T-helper 1 cell (primary cell): ENCODE measurements around the gene PTGIS.
A peak's percentile ranks its signal among the peaks of the same experiment; 100 is the strongest.

Experiments
- DNase-seq, 5 donors: peaks; one replicate each; pipeline ENCODE4 v3.0.0-alpha.2; 2012 to 2020

Gene PTGIS

DNA sequence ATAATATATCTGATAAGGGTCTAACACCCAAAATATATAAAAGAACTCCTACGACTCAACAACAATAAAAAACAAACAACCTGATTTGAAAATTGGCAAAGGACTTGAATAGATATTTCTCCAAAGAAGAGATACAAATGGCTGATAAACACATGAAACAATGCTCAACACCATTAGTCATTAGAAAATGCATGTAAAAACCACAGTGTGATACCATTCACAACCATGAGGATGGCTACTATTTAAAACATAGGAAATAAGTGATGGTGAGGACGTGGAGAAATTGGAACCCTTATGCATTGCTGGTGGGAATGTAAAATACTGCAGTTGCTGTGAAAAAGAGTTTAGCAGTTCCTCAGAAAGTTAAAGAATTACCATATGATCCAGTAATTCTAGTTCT, 41.4 kb downstream of the PTGIS start:
- no peak for DNase-seq

DNA sequence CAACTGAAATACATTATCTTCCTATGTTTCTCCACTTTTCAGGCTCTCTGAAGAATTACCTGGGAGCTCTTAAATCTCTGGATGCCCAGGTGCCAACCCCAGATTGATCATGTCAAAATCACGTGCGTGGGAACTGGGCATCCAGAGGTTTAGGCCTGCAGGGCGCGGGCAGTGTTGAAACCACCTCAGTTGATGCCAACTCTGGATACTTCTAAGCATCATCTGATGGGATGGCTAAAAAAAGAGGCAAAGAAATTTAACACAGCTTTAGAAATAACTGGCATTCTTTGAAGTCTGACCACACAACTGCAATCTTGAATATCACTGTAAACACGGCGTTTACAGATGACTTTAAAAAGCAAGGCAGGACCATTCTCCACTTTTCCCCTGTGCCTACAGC, 41.9 kb downstream of the PTGIS start:
- no peak for DNase-seq

DNA sequence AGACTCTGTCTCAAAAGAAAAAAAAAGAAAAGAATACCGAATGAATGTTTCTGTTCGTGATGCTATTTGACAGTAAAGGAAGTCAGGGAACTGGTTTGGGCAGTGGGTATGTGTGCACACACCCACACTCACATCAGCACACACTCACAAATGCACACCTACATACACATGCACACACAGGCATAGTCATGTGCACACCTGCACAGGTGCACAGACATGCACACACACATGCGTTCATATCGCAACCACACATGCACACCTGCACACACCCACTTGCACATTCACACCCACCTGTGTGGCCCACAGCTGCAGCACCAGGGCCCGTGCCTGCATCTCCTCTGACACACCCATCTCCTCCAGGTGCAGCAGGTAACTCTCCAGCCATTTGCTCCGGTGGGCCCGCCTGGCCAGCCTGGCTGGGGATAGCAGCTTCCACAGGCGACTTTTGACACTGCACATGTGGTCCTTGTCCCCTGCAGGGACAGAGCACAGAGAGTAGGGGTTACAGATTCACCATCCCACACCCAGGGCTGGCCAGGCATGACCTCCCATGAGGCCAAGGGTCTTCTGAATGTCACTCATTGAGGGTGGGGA, 44.1 kb downstream of the PTGIS start:
- DNase-seq: no peak

DNA sequence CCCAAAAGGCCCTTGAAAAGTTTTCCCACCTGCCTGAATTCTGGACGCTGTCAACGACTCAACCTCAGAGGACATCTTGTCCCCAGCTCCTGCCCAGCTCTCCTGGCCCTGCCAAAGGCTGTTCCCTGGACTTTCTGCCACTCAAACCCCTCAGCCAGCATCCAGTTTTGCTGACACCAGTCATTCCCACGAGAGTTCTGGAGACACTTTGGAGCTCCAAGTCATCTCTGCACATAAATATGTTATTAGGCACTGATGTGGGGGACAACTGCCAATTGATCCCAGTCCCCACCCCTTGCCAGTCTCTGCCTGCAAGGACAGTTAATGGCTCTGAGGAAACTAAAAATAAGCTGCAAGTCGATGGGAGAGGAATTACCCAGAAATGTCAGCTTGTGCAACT, 46.6 kb downstream of the PTGIS start:
- no peak for DNase-seq

DNA sequence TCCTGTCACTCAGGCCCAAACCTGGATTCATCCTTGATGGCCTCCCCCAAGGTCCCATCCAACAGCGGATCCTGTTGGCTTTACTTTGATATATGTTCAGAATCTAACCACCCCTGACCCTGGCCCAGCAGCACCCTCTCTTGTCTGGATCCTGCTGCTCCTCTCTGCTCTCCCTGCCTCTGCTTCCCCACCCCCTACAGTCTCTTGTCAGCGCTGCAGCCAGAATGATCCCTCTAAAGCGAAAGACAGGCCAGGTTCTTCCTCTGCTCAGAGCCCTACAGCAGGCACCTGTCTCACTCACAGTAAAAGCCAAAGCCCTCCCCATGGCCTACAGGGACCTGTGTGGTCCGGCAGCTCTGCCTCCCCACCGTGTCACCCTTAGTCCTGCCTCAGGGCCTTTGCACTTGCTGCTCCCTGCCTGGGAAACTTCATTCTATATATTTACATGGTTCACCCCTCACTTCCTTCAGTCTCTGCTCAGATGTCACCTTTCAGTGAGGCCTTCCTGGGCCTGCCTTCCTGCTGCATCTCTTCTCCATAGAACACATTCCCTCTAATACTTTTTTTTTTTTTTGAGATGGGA, 48.1 kb downstream of the PTGIS start:
- no peak for DNase-seq

DNA sequence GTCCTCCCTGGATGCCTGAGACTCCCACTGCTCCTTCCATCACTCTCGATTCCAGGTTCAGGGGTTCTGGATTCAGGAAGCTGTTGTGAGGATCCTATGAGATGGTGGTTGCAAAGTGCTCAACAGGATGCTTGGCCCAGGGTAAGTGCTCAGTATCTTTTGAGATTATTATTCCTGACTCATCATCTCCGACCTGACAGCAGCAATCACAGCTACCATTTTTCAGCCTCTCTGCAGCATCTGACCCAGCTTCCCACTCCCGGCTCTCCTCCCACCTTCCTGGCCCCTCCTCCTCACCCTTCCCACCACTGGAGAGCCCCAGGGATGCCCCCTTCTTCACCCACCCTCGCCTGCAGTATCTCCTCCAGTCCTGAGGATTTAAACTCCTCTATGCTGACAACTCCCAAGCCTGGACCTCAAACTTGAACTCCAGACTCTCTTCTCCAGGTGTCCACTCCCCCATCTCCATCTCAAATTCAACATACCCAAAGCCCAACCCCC, 48.7 kb downstream of the PTGIS start:
- DNase-seq: no peak

DNA sequence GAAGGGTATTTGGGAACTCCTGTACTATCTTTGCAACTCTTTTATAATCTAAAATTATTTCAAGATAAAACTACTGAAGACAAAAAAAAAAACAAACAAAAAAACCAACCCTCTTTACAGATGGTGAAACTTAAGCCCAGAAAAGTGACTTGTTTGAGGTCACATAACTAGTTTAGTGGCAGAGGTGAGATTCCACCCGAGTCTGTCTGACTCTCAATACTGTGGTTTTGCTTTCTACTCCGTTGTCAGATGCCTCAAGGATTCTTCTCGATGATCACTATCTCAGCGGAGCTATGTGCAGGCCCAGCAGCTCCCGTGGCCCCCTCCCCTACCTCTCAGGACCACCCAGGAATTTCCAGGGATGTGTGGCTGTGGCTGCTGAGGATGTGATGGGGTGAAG, 49.4 kb downstream of the PTGIS start:
- no peak for DNase-seq

DNA sequence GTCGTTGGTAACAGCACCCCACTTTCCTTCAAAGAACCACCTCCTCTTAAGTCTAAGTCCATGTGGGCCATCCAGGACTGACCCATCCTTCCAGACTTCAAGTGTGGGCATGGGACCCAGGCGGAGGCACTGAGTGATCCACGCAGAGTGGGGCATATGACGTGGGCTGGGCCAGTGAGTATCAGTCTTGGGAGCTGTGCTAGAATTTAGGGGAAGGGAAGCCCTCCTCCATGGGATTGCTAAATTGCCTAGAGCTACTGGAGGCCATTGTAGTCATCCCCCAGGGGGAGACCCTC, 50.2 kb downstream of the PTGIS start:
- no peak for DNase-seq

DNA sequence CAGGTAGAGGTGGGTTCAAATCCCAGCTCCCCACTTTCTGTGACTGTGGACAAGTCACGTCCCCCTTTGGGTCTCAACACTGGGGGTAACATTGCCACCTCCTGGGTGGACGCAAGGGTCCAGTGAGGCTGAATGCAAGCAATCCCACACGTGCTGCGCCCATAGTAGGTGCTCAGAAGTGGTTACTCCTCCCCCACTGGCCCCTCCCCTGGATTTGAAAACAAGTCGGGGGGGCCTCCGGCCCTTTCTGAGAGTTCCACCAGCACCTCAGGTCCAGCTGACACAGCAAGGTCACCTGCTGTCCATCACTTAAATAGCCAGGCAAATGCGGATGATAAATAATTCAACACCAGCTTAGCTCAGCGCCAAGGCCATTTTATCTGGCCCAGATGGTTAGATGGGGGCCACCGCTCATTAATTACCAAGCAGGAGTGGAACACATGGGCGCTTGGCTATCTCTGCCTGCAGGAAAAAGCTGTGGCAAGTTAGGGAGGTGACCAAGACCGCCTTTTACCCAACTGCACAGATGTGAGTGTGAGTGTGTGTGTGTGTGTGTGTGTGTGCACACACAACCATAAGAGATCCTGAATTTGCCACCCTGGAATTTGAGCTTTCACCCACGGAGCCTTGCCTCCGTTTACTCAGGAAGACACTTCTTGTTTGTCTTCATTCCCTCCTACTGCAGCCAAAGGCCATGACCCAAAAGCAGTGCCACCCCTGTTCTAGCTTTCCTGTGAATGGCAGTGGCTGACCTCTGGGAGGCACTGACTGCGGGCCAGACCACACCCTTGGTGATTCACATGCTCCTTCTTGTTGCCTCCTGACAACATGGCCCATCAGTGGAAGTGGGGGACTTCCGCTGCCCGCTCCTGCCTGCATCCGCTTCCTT, 50.8 kb downstream of the PTGIS start:
- no peak for DNase-seq

DNA sequence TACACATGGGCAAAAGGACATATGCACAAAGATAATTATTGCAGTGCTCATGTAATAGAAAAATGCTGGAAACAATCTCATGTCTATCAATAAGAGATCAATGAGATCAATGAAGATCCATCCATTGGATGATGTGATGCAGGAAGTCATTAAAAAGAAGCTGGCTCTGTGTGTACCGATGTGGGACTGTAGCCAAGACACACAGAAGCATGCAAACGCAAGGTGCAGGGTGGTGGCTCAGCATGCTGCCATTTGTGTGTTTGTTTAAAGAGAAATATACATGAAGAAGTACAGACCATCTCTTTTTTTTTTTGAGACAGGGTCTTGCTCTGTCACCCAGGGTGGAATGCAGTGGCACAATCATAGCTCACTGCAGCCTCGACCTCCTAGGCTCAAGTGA, 52.4 kb downstream of the PTGIS start:
- DNase-seq: no peak

DNA sequence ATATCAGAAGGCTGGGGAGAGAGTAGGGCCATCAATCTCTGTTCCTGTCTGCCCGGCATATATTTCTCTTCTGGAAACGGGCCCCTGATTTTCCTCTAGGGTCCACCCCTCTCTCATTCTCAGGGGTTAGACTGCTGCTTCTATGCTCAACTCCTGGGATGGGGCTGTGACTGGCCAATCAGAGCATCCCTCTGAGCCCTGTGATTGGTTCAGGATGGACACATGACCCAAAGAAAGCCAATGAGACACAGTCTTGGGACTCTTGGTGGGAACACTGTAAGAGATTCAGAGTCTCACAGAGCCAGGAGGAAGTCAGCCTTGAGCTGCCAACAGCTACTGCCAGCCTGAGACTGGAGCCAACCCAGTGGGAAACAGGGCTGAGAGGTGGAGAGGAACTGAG, 54.4 kb downstream of the PTGIS start:
- DNase-seq: no peak

DNA sequence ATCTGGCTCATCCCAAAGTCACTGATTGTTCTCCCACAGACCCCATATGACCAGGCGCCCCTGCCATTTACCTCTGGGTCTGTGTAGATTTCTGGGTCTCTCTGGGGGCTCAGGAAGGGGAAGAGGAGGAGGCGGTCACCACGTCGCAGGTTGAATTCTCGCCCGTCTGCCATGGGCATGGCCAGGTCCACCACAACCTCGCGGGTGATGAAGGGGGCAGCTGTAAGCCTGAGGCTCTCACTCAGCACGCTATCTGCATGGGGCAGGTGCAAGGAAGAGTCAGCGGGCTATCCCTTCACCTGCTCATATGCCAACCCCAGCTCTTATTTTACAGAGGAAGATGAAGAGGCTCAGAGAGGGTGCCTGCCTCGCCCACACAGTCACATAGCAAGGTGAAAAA, 54.9 kb downstream of the PTGIS start:
- DNase-seq: no peak

DNA sequence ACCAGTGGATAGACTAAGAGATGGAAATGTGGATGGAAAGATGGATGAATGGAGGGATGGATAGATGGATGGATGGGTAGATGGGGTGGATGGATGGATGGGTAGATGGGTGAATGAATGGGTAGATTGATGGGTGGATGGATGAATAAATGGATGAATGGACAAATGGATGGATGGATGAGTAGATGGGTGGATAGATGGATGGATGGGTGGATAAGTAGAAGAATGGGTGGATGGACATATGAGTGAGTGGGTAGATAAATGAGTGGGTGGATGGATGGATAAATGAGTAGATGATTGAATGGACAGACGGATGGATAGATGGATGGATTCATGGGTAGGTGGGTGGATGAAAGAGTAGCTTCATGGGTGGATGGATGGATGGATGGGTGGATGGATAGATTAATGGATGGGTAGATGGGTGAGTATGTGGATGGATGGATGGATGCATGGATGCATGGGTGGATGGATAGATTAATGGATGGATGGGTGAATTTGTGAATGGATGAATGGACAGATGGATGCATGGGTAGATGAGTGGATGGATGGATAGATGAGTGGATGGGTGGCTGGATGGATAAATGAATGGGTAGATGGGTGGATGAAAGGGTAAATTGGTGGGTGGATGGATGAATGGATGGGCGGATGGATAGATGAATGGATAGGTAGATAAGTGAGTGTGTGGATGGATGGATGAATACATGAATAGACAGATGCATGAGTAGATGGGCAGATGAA, 56.0 kb downstream of the PTGIS start:
- DNase-seq: no peak

DNA sequence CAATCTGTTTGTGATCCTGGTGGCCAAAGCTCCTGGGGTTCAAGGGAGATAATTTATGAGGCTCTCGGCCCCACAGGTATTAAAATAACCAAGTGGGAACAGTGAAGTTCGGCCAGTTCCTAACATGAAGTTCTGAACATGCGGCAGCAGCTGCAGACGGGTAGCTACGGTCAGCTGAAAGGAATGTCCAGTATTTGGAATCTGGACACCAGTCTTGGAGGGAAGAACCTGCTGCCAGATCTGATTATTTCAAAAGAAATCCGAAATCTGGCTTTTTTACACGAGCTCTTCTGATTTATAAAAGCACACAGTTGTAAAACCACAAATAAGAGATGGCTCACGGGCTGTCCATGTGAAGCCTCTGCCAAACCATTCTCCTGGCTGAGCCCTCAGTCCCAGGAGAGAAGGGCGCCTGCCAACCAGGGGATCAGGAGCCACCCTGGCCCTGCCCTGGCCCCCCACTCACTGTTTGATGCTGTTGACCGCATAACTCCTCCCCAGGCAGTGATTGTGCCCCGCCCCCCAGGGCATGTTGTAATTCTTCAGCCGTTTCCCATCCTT, 57.3 kb downstream of the PTGIS start:
- DNase-seq: no peak

DNA sequence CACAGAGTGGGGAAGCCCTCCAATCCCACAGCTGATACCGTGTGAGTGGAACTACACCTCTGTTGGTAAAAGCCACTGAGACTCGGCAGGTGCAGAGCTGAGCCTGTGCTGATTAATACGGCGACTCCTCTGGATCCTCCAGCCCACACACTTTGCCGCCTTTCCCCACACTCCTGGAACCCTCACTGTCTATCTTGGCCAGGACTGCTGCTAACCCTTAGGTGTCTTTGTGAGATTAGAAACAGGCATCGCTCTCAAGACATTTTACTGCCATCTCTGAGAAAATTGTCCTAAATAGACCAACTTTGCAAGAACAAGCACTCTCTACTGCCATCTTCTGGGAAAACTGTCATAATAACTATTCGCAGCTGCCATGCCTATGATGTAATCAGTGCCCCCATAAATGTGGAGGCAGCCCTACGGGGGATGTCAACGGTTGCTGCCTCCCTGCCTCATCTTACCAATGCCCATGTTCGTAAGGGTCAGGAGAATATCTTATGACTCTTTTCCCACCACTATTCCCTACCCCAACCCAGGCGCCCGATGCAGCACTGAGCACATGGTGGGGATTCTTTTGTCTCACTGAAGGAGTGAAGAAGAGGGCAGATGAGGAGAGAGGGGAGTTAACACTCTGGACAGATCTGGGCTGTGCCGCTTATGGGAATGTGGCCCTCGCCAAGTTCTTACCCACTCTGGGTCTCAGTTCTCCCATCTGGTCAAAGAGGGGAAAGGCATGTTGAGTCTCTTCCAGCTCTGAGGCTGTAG, 59.3 kb downstream of the PTGIS start:
- DNase-seq: peak in 1 of 5 donors; percentile 17

DNA sequence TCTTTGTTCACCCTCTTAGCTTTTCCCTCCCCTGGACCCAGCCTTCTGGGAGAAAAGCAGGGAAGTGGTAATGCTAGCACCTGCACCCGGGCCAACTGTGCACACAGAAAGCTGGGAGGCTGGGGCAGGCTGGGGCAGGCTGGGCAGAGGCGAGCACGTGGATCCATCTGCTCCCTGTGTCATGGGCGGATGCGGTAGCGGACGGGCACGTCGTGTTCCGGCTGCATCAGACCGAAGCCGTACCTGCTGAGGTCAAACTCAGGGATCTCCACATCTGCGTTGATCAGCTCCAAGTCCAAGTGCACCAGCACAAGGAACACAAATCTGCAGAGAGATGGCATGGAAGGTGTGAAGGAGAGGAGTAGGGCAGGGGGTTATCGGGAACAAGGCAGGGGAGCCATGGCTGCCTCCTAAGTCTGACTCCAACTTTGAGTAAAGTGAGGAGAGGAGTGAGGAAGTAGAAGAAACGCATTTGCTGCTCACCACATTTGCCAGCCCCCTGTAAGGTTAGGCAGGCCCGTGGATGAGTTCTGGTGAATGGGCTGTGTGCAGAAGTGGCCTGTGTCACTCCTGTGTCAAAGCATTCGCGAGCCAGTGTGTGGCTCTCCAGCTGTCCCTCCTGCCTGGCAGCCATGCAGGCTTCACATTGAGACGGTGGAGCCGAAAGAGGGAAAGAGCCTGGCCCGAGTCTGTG, 60.0 kb downstream of the PTGIS start:
- DNase-seq: no peak

DNA sequence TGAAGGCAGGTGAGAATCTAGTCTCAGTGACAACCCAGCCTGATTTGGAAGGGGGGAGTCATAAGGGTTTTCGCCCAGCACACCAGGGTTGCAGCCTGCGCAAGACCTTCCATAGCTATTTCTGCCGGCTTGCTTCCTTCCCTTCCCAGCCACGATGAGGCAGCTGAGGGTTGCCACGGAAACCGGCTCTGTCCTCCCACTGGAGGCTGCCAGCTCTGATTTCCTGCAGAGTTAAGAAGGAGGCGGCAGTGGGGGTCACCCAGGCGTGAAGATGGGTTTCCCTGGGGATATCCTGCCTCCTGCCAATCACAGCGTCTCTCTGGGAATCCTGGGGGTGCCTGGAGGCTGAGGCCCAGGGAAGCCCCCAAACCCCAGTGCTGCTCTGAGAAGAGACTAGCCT, 62.4 kb downstream of the PTGIS start:
- DNase-seq: no peak

DNA sequence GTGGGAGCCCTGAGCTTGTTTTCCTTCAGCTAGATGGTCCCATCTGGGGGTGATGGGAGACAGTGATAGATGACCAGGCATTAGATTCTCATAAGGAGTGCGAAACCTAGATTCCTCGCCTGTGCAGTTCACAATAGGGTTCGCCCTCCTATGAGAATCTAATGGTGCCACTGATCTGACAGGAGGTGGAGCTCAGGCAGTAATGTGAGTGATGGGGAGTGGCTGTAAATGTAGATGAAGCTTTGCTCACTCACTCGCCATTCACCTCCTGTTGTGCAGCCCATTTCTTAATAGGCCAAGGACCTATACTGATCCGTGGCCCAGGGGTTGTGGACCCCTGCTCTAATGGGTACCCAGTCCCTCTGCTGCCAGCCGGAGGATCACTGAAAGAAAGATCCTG, 64.8 kb downstream of the PTGIS start:
- DNase-seq: no peak

DNA sequence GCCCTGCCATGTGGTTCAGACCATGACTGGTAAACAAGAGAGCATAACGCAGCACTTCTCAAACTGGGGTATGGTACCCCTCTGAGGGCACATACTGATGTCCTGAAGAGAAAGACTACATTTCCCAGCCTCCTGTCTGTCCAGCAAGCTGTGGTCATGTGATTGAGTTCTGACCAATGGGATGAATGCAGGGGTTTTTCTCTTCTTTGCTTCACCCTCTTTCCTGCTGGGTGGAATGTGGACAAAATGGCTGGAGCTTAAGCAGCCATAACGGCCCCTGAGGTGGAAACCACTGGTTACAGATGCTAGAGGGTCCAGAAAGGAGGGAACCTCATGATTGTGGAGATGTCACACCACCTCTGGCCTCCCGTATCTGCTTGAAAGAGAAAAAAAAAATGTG, 66.0 kb downstream of the PTGIS start:
- no peak for DNase-seq

DNA sequence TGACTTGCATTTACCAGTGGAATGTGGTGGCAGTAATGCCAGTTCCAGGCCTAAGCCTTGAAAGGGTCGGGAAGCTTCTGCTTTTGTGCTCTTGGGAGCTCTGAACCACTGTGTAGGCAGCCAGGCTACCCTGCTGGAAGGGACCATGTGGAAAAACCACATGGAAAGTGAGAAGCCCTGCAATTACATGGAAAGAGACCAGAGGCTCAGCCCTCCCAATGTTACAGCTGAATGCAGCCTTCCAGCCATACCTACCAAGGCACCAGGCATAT, 70.6 kb downstream of the PTGIS start:
- DNase-seq: no peak

DNA sequence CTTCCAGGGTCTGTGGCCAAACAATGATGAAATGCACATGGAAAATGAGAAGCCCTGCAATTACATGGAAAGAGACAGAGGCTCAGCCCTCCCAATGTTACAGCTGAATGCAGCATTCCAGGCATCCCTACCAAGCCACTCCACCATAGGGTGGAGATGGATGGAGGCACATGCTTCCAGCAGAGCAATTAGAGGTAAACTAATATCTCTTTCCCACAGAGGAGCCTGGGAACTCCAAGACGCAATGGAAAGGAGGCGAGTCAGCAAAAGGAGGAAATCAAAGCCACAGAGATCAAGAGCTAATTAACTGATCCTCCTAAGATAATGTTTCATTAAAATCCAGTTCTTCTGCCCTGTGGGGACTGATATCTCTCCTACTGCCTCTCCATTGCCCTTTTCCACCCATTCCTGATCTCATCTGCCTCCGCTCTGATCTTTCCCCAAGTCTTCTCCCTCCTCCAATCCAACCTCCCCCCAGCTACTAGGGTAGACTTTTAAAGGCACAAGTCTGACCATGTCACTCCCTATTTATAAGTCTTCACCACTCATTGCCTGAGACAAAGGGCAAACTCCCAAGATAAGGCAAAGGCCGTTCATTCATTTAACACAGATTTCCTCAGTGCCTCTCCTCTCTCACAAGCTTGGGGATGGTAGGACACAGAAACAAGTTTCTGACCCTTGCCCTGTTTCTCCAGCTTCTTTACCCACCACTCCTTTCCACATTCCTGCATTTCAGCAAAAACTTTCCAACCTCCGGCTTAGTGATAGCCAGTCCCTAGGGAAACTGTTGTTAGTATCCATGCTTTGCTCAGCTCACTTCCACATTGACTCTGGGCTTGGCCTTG, 71.2 kb downstream of the PTGIS start:
- DNase-seq: no peak
